NT2/D1 (cell line): Measurements from ENCODE around the gene CD74.

Experiments
- SUZ12 ChIP-seq: IDR thresholded peaks from 2 replicates; pipeline ENCODE4 v1.6.1; 2011; ENCODE audit not compliant: insufficient read length, insufficient read depth; ENCODE audit errors: extremely low read depth
- YY1 ChIP-seq: IDR thresholded peaks from 2 replicates; pipeline ENCODE4 v1.6.1; 2011; ENCODE audit not compliant: insufficient read length, insufficient read depth
- ZNF274 ChIP-seq: IDR thresholded peaks from 2 replicates; pipeline ENCODE4 v1.6.1; 2011; ENCODE audit warnings: mild to moderate bottlenecking, low read depth, low read length

DNA sequence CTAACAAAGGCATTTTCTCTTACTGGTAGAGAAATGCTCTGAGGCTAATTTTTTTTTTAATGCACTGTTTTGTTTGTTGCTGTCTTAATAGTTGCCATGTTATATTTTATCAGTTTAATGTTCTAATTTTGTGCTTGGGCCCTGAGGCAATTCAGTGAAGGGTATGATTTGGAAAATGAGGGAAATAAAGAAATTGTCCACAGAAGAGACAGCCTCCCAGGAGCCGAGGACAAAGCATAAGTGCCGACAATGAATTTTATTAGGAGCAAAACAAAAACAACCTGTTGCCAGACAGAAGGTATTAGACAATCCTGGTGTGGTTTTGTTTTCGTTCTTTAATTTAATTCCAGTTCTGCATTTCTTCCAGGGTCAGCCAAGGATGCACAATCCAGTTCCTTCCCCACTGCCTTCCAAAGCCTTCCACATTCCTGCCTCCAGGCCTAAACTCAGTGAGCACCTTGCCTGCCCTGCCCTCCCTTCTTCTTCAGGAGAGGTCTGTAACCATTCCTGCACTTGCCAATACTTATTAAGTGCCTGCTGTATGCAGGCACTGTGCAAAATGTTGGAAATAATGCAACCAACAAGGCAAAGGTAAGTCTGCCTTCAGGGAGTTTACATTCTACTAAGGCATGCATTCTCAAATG, 59.6 kb downstream of the CD74 start:
- TF ChIP-seq YY1 (no peak), SUZ12 (no peak), ZNF274 (no peak)
